LNCAP (cell line): Measurements from ENCODE around the gene MC4R.

Experiments
- TF ChIP-seq, protein P1 (sequence below): fragments of 450-650 bp; IDR thresholded peaks from 2 replicates; pipeline ENCODE4 v1.5.1; 2017; ENCODE audit warnings: mild to moderate bottlenecking

MC4R gene

DNA sequence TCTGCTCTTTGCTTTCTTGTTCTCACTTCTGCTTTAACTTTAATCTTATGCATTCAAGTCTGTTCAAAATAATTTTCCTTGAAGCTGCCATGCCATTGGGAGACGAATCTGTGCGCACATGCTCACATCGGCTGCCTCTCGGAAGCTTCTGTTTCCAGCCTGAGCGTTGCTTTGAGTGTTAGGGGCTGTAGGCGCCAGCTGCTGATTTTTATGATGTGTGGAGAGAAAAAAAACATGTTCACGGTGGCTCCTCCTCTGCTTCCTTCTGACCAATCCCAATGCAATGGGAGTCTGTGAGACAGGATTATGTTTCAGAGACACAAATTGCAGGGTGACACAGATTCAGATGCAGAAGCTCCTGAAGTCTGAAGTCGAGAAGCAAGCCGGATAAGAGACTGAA, at the start of gene MC4R:
TSS of gene MC4R (minus strand) at position 180 of the 400 bp plus-strand sequence. CDS start 426 bp downstream, outside the sequence.
- TF ChIP-seq, protein P1, sequence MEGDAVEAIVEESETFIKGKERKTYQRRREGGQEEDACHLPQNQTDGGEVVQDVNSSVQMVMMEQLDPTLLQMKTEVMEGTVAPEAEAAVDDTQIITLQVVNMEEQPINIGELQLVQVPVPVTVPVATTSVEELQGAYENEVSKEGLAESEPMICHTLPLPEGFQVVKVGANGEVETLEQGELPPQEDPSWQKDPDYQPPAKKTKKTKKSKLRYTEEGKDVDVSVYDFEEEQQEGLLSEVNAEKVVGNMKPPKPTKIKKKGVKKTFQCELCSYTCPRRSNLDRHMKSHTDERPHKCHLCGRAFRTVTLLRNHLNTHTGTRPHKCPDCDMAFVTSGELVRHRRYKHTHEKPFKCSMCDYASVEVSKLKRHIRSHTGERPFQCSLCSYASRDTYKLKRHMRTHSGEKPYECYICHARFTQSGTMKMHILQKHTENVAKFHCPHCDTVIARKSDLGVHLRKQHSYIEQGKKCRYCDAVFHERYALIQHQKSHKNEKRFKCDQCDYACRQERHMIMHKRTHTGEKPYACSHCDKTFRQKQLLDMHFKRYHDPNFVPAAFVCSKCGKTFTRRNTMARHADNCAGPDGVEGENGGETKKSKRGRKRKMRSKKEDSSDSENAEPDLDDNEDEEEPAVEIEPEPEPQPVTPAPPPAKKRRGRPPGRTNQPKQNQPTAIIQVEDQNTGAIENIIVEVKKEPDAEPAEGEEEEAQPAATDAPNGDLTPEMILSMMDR, result no peak

DNA sequence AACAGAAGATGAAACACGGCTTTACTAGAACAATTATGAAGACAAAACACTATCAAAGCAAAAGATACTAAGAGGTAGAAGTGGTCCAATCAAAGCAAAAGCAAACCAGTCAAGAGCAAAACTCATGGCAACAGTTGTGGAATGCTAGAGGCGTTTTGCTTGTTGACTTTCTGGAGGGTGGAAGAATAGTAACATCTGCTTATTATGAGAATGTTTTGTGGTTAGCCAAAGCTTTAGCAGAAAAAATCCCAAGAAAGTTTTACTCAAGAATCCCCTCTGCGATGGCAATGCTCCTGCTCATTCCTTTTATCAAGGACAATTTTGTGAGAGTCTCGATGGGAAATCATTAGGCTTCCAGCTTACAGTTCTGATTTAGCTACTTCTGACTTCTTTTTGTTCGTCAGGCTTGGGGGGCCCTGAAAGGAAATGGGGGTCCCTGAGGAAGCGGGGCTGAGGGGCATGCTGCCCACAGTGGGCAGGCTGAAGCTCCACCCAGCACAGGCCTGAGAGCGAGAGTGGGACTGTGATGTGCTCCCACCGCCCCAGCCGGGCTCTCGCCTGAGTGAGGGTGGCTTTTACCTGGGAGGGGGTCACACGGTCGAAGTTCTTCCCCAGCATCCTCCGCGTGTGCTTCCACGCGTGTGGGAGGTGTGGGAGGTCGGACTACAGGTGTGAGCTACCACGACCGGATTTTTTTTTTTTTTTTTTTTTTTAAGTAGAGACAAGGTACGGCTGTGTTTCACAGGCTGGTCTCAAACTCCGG, 49.0 kb upstream of the MC4R start:
- TF ChIP-seq, protein P1, result no peak

GRCh38 chr18:60417946-60418345, 45.4 kb upstream of the MC4R start:
- TF ChIP-seq, protein P1, result no peak

DNA sequence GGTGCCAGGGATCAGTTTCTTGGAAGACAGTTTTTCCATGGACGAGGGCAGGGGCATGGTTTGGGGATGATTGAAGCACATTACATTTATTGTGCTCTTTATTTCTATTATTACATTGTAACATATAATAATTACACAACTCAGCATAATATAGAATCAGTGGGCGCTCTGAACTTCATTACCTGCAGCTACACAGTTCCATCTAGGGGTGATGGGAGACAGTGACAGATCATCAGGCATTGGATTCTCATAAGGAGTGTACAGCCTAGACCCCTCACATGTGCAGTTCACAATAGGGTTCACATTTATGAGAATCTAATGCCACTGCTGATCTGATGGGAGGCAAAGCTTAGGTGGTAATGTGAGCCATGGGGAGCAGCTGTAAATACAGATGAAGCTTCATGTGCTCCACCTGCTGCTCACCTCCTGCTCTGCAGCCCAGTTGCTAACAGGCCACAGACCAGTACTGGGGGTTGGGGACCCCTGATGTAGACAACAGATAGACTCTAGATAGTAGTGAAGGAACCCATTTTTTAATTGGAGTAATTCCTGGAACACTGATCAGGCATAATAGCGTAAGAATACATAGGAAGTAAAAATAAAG, 41.5 kb upstream of the MC4R start:
- TF ChIP-seq, protein P1, result peak; percentile 38; the same call in 1 of the 2 replicates

DNA sequence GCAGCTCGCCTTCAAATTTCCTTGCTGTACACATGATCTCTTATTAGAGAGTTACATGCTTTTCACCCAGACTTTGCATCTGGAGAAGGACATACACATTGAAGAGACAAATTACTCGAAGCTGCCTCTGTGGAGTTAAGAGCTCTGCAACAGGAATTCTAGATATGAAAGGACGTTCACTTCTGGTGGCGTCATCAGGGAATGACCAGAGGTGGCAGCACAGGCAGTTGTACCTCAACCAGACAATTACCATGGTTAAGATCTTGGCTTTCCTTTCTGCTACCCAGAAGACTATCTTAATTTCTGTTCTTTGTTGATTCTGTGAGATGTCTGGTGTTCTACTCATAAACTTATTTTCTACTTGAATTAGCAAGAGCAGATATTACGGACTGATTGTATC, 39.1 kb upstream of the MC4R start:
- TF ChIP-seq, protein P1, result peak; percentile 17; the same call in 1 of the 2 replicates

- TF ChIP-seq, protein P1, result no peak
Observed at GRCh38 chr18:60406721-60407120, 34.1 kb upstream of the MC4R start.

DNA sequence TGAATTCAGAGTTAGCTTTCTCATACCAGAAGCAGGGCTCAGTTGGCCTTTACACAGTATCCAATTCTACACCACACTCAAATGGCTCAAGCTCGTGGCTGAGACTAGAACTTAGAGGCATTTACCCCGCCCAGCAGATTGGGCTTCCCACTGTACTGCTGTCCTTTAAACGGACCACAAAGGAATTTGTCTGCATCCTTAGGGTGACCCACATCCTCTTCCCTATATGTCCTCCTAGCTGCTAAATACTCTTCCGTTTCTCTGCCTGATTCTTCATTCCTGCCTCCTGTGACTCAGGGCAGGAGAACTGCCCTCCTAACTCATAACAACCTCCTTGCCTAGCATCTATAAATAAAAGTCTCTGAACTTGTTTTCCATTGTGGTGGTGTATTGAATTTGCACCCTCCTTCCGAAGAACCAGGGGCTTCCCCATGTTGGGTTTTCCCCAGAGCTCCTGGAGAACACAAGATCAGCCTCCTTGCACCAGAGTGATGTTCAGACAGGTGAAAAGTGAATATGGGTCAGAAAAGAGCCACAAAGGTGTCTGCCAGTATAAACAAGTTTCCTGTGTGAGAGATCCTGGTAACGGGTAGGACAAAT, 32.0 kb upstream of the MC4R start:
- TF ChIP-seq, protein P1, result no peak
